CD4-positive, CD25-positive, alpha-beta regulatory T cell (primary cell): ENCODE measurements around the gene SPINK9. TPM values are rescaled to one million over a fixed set of nuclear protein-coding genes. Genes with fewer than 3 reads are reported as not detected.

Experiments used
- ATAC-seq, 2 donors: fragments of 150-1000 bp; cut with Tn5 transposase; one replicate each; pipeline ENCODE4 v1.10.0; 2021; ENCODE audit warnings: low read depth in 2 of 2, moderate number of reproducible peaks in 2 of 2, moderate library complexity in 1 of 2
- DNase-seq, 3 donors: peaks; one replicate each; pipeline versions ENCODE4 v3.0.0 to v3.0.0-alpha.2; 2012 to 2022; ENCODE audit warnings: mixed read lengths in 1 of 3
- H3K27ac ChIP-seq: one replicate; pipeline ENCODE4 v1.7.0; 2013; ENCODE audit warnings: mild to moderate bottlenecking, low read length; ENCODE audit not compliant: insufficient read depth, poor library complexity, severe bottlenecking
- H3K27me3 ChIP-seq: one replicate; pipeline ENCODE4 v1.7.0; 2013; ENCODE audit warnings: low read length; ENCODE audit not compliant: control insufficient read depth, insufficient read depth
- H3K36me3 ChIP-seq: one replicate; pipeline ENCODE4 v1.7.0; 2013; ENCODE audit warnings: mild to moderate bottlenecking, low read length, moderate library complexity; ENCODE audit not compliant: control insufficient read depth, insufficient read depth
- H3K4me1 ChIP-seq: 2 replicates; pipeline ENCODE4 v1.7.0; 2013; ENCODE audit warnings: mild to moderate bottlenecking, low read length; ENCODE audit not compliant: insufficient read depth, control insufficient read depth, poor library complexity, severe bottlenecking
- H3K4me3 ChIP-seq: one replicate; pipeline ENCODE4 v1.7.0; 2013; ENCODE audit warnings: low read depth, mild to moderate bottlenecking, low read length, moderate library complexity
- H3K9me3 ChIP-seq, 2 experiments: 1 replicate in 1 of 2; 2 replicates in 1 of 2; pipeline ENCODE4 v1.7.0; 2013; ENCODE audit warnings: low read length in 2 of 2, mild to moderate bottlenecking in 1 of 2, moderate library complexity in 1 of 2; ENCODE audit not compliant: control insufficient read depth in 2 of 2
- H3K27ac Mint-ChIP-seq, 3 donors: one replicate each; pipeline ENCODE4 v1.8.0; 2020 to 2022; ENCODE audit warnings: mild to moderate bottlenecking in 3 of 3, mixed read lengths in 3 of 3, moderate library complexity in 2 of 3
- H3K27me3 Mint-ChIP-seq: one replicate; pipeline ENCODE4 v1.8.0; 2022; ENCODE audit warnings: mild to moderate bottlenecking, mixed read lengths
- H3K36me3 Mint-ChIP-seq: one replicate; pipeline ENCODE4 v1.8.0; 2020; ENCODE audit warnings: mixed read lengths
- H3K4me1 Mint-ChIP-seq, 4 donors: one replicate each; pipeline ENCODE4 v1.8.0; 2020 to 2022; ENCODE audit warnings: mixed read lengths in 4 of 4, mild to moderate bottlenecking in 1 of 4
- H3K4me3 Mint-ChIP-seq, 4 donors: one replicate each; pipeline ENCODE4 v1.8.0; 2020 to 2022; ENCODE audit warnings: mild to moderate bottlenecking in 4 of 4, mixed read lengths in 4 of 4, moderate library complexity in 3 of 4
- H3K9me3 Mint-ChIP-seq, 7 donors: one replicate each; pipeline ENCODE4 v1.8.0; 2020 to 2022; ENCODE audit warnings: mixed read lengths in 7 of 7, mild to moderate bottlenecking in 3 of 7, moderate library complexity in 2 of 7
- polyA plus RNA-seq, 4 donors: library from polyadenylated mRNA; unstranded; fragments of 300-500 nt; fragmentation: Illumina TruSeq; gene quantifications; one replicate each; pipeline ENCODE4 v1.2.3, GENCODE V29; 2021
- total RNA-seq: library from RNA; stranded (reverse); gene quantifications from one replicate; pipeline ENCODE4 v1.2.3, GENCODE V29; 2022

Gene SPINK9
- total and polyA plus RNA-seq, 5 donors from 2014 or later: not detected

- no peak for ATAC-seq
- H3K9me3 Mint-ChIP-seq: peaks cover 0 to 16% (median 4%) of the 10 kb centered on the region in 7 donors
These were observed 37.5 kb downstream of the SPINK9 start for GRCh38 chr5:148372893-148373292.

GRCh38 chr5:148374690-148375360, 39.5 kb downstream of the SPINK9 start:
- Mint-ChIP-seq H3K36me3 (peaks cover 32% of the 10 kb centered on the region), H3K27ac (no peak overlapping the region), H3K4me3 (no peak overlapping the region), H3K9me3 (peaks cover 0 to 6% (median 2%) of the 10 kb centered on the region in 7 donors), H3K27me3 (no peaks in the 10 kb centered on the region), H3K4me1 (peaks cover 0 to 10% (median 6%) of the 10 kb centered on the region in 4 donors)
- Histone ChIP-seq H3K36me3 (no peaks in the 10 kb centered on the region), H3K4me3 (no peak overlapping the region), H3K4me1 (no peaks in the 10 kb centered on the region), H3K27ac (no peak overlapping the region), H3K9me3 (peaks cover 0 to 5% of the 10 kb centered on the region in 2 experiments), H3K27me3 (no peaks in the 10 kb centered on the region)
- DNase-seq (peak in 2 of 3 donors; percentile 24 to 35), ATAC-seq (peak in 1 of 2 donors; percentile 47)

More at GRCh38 chr5:148372893-148373292, 37.5 kb downstream of the SPINK9 start:
- Histone ChIP-seq H3K27me3 (no peaks in the 10 kb centered on the region), H3K36me3 (no peaks in the 10 kb centered on the region), H3K27ac (no peak overlapping the region), H3K9me3 (peaks cover 0 to 8% of the 10 kb centered on the region in 2 experiments), H3K4me1 (no peaks in the 10 kb centered on the region), H3K4me3 (no peak overlapping the region)
- Mint-ChIP-seq H3K4me3 (no peak overlapping the region), H3K4me1 (peaks cover 0 to 3% (median 0%) of the 10 kb centered on the region in 4 donors), H3K36me3 (peaks cover 21% of the 10 kb centered on the region), H3K27me3 (no peaks in the 10 kb centered on the region), H3K27ac (no peak overlapping the region)
- DNase-seq: no peak

GRCh38 chr5:148376198-148376597, 40.8 kb downstream of the SPINK9 start:
- H3K27me3 Mint-ChIP-seq: no peaks in the 10 kb centered on the region
- H3K4me3 ChIP-seq: no peak overlapping the region
- H3K36me3 Mint-ChIP-seq: peaks cover 32% of the 10 kb centered on the region
- no peak overlapping the region for H3K27ac Mint-ChIP-seq
- ATAC-seq (no peak), DNase-seq (no peak)
- no peaks in the 10 kb centered on the region for H3K36me3 ChIP-seq
- peaks cover 0 to 14% (median 10%) of the 10 kb centered on the region in 4 donors for H3K4me1 Mint-ChIP-seq
- peaks cover 0 to 5% of the 10 kb centered on the region in 2 experiments for H3K9me3 ChIP-seq
- no peaks in the 10 kb centered on the region for H3K4me1 ChIP-seq
- H3K4me3 Mint-ChIP-seq: no peak overlapping the region
- H3K27me3 ChIP-seq: no peaks in the 10 kb centered on the region
- H3K9me3 Mint-ChIP-seq: peaks cover 0 to 6% (median 2%) of the 10 kb centered on the region in 7 donors
- no peak overlapping the region for H3K27ac ChIP-seq

GRCh38 chr5:148378670-148379069, 43.3 kb downstream of the SPINK9 start:
- ATAC-seq (no peak), DNase-seq (no peak)
- Histone ChIP-seq H3K4me3 (no peak overlapping the region), H3K9me3 (peaks cover 0 to 5% of the 10 kb centered on the region in 2 experiments), H3K27me3 (no peaks in the 10 kb centered on the region), H3K27ac (no peak overlapping the region), H3K36me3 (no peaks in the 10 kb centered on the region), H3K4me1 (no peaks in the 10 kb centered on the region)
- Mint-ChIP-seq H3K36me3 (peaks cover 24% of the 10 kb centered on the region), H3K9me3 (peaks cover 0 to 6% (median 2%) of the 10 kb centered on the region in 7 donors), H3K4me3 (peak overlapping the region in 1 of 4 donors; percentile 18), H3K27me3 (no peaks in the 10 kb centered on the region), H3K27ac (no peak overlapping the region), H3K4me1 (peaks cover 3 to 25% (median 16%) of the 10 kb centered on the region in 4 donors)

- no peak overlapping the region for H3K4me3 ChIP-seq
- peaks cover 4% of the 10 kb centered on the region for H3K4me1 ChIP-seq
- H3K27ac ChIP-seq: no peak overlapping the region
- H3K27ac Mint-ChIP-seq: no peak overlapping the region
- ATAC-seq (no peak), DNase-seq (no peak)
- no peaks in the 10 kb centered on the region for H3K27me3 Mint-ChIP-seq
- H3K4me3 Mint-ChIP-seq: no peak overlapping the region
- no peaks in the 10 kb centered on the region for H3K36me3 ChIP-seq
- peaks cover 24% of the 10 kb centered on the region for H3K36me3 Mint-ChIP-seq
- H3K9me3 ChIP-seq: peaks cover 0 to 5% of the 10 kb centered on the region in 2 experiments
- H3K9me3 Mint-ChIP-seq: peaks cover 0 to 6% (median 2%) of the 10 kb centered on the region in 7 donors
- H3K4me1 Mint-ChIP-seq: peaks cover 6 to 32% (median 19%) of the 10 kb centered on the region in 4 donors
- no peaks in the 10 kb centered on the region for H3K27me3 ChIP-seq
These were observed 44.0 kb downstream of the SPINK9 start for GRCh38 chr5:148379340-148379739.

GRCh38 chr5:148381906-148382305, 46.5 kb downstream of the SPINK9 start:
- peaks cover 0 to 5% of the 10 kb centered on the region in 2 experiments for H3K9me3 ChIP-seq
- H3K27me3 Mint-ChIP-seq: no peaks in the 10 kb centered on the region
- no peak overlapping the region for H3K4me3 Mint-ChIP-seq
- no peaks in the 10 kb centered on the region for H3K27me3 ChIP-seq
- peaks cover 28% of the 10 kb centered on the region for H3K36me3 Mint-ChIP-seq
- no peaks in the 10 kb centered on the region for H3K36me3 ChIP-seq
- H3K27ac ChIP-seq: no peak overlapping the region
- peaks cover 27% of the 10 kb centered on the region for H3K4me1 ChIP-seq
- H3K4me1 Mint-ChIP-seq: peaks cover 14 to 58% (median 39%) of the 10 kb centered on the region in 4 donors
- DNase-seq (no peak), ATAC-seq (no peak)
- no peak overlapping the region for H3K4me3 ChIP-seq
- peaks cover 0 to 6% (median 2%) of the 10 kb centered on the region in 7 donors for H3K9me3 Mint-ChIP-seq
- peak overlapping the region in 1 of 3 donors; percentile 24 for H3K27ac Mint-ChIP-seq

GRCh38 chr5:148382961-148383360, 47.6 kb downstream of the SPINK9 start:
- H3K27me3 Mint-ChIP-seq: no peaks in the 10 kb centered on the region
- peaks cover 0 to 5% of the 10 kb centered on the region in 2 experiments for H3K9me3 ChIP-seq
- H3K4me1 ChIP-seq: peaks cover 37% of the 10 kb centered on the region
- H3K36me3 Mint-ChIP-seq: peaks cover 25% of the 10 kb centered on the region
- peak in 1 of 3 donors; percentile 16 for DNase-seq
- H3K4me3 Mint-ChIP-seq: peak overlapping the region; percentile 87 to 97 (median 91)
- no peak for ATAC-seq
- H3K9me3 Mint-ChIP-seq: peaks cover 0 to 6% (median 2%) of the 10 kb centered on the region in 7 donors
- peak overlapping the region; percentile 96 for H3K27ac ChIP-seq
- H3K27me3 ChIP-seq: no peaks in the 10 kb centered on the region
- no peaks in the 10 kb centered on the region for H3K36me3 ChIP-seq
- peak overlapping the region; percentile 96 to 99 (median 97) for H3K27ac Mint-ChIP-seq
- H3K4me3 ChIP-seq: peak overlapping the region; percentile 95
- peaks cover 20 to 67% (median 49%) of the 10 kb centered on the region in 4 donors for H3K4me1 Mint-ChIP-seq
